HL-60 (cell line): Measurements from ENCODE around the gene OR2D2.

Experiments
- DNase-seq, 2 experiments: peaks; one replicate each; pipeline ENCODE4 v3.0.0-alpha.2; 2010 to 2020; ENCODE audit warnings: low read depth in 1 of 2, low spot score in 1 of 2
- H3K27ac ChIP-seq: fragments of 250-450 bp; sonication (Bioruptor Pico); replicated peaks from 2 replicates; pipeline ENCODE4 v1.5.1; 2020; ENCODE audit warnings: mild to moderate bottlenecking, moderate library complexity
- H3K27me3 ChIP-seq: fragments of 250-450 bp; sonication (Bioruptor Pico); 2 replicates; pipeline ENCODE4 v1.5.1; 2021; ENCODE audit warnings: mild to moderate bottlenecking, moderate library complexity; ENCODE audit not compliant: insufficient read depth, poor library complexity, severe bottlenecking
- H3K4me3 ChIP-seq: replicated peaks from 2 replicates; pipeline ENCODE4 v1.5.1; 2011; ENCODE audit warnings: mild to moderate bottlenecking, control low read depth, low read length; ENCODE audit not compliant: insufficient read depth
- GABPA ChIP-seq: IDR thresholded peaks from 2 replicates; pipeline ENCODE4 v1.6.1; 2012; ENCODE audit warnings: low read depth
- POLR2AphosphoS5 ChIP-seq: IDR thresholded peaks from 2 replicates; pipeline ENCODE4 v1.6.1; 2012; ENCODE audit warnings: low read depth
- SPI1 ChIP-seq: IDR thresholded peaks from 2 replicates; pipeline ENCODE4 v1.6.1; 2012; ENCODE audit warnings: low read depth, mild to moderate bottlenecking, borderline replicate concordance
- TF ChIP-seq, protein P1 (sequence below): IDR thresholded peaks from one replicate; pipeline ENCODE4 v1.5.1; 2011; ENCODE audit warnings: low read length, control low read depth, inconsistent platforms; ENCODE audit not compliant: insufficient read depth
- TF ChIP-seq, protein P2 (sequence below): IDR thresholded peaks from 2 replicates; pipeline ENCODE4 v1.6.1; 2012; ENCODE audit warnings: low read depth; ENCODE audit not compliant: insufficient replicate concordance

The OR2D2 gene

DNA sequence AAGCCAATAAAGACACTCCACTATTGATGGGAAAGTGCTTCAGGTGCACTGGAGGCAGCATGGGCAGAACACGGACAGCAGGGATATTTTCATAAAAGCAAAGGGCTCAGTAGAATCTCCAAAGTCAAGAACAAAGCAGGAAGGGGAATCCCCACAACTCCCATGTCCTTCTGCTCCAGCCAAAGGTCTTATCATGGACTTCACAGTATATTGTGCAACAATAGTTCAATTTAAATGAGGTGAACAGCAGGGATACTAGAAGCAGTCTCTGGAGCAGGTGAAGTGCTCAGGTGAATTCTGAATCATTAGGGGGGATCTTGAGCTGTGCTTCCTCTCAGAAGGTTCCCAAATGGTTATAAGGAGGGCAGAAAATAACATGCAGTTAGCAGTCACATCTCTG lies 6.6 kb upstream of the OR2D2 start:
- no peak overlapping the region for H3K27ac ChIP-seq
- no peak for DNase-seq
- TF ChIP-seq, protein P1, sequence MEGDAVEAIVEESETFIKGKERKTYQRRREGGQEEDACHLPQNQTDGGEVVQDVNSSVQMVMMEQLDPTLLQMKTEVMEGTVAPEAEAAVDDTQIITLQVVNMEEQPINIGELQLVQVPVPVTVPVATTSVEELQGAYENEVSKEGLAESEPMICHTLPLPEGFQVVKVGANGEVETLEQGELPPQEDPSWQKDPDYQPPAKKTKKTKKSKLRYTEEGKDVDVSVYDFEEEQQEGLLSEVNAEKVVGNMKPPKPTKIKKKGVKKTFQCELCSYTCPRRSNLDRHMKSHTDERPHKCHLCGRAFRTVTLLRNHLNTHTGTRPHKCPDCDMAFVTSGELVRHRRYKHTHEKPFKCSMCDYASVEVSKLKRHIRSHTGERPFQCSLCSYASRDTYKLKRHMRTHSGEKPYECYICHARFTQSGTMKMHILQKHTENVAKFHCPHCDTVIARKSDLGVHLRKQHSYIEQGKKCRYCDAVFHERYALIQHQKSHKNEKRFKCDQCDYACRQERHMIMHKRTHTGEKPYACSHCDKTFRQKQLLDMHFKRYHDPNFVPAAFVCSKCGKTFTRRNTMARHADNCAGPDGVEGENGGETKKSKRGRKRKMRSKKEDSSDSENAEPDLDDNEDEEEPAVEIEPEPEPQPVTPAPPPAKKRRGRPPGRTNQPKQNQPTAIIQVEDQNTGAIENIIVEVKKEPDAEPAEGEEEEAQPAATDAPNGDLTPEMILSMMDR: no peak
- no peak for TF ChIP-seq SPI1
- no peak for TF ChIP-seq GABPA
- TF ChIP-seq, protein P2, sequence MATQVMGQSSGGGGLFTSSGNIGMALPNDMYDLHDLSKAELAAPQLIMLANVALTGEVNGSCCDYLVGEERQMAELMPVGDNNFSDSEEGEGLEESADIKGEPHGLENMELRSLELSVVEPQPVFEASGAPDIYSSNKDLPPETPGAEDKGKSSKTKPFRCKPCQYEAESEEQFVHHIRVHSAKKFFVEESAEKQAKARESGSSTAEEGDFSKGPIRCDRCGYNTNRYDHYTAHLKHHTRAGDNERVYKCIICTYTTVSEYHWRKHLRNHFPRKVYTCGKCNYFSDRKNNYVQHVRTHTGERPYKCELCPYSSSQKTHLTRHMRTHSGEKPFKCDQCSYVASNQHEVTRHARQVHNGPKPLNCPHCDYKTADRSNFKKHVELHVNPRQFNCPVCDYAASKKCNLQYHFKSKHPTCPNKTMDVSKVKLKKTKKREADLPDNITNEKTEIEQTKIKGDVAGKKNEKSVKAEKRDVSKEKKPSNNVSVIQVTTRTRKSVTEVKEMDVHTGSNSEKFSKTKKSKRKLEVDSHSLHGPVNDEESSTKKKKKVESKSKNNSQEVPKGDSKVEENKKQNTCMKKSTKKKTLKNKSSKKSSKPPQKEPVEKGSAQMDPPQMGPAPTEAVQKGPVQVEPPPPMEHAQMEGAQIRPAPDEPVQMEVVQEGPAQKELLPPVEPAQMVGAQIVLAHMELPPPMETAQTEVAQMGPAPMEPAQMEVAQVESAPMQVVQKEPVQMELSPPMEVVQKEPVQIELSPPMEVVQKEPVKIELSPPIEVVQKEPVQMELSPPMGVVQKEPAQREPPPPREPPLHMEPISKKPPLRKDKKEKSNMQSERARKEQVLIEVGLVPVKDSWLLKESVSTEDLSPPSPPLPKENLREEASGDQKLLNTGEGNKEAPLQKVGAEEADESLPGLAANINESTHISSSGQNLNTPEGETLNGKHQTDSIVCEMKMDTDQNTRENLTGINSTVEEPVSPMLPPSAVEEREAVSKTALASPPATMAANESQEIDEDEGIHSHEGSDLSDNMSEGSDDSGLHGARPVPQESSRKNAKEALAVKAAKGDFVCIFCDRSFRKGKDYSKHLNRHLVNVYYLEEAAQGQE: no peak
- TF ChIP-seq POLR2AphosphoS5: no peak
- no peak overlapping the region for H3K4me3 ChIP-seq
- H3K27me3 ChIP-seq: no peaks in the 10 kb centered on the region

- TF ChIP-seq POLR2AphosphoS5 (no peak), GABPA (no peak)
- TF ChIP-seq, protein P2: no peak
- no peak for DNase-seq
- Histone ChIP-seq H3K27me3 (no peaks in the 10 kb centered on the region), H3K4me3 (no peak overlapping the region), H3K27ac (no peak overlapping the region)
These were observed 2.7 kb upstream of the OR2D2 start for GRCh38 chr11:6895010-6895409.

GRCh38 chr11:6894097-6894496 lies 1.8 kb upstream of the OR2D2 start:
- Histone ChIP-seq H3K27me3 (no peaks in the 10 kb centered on the region), H3K4me3 (no peak overlapping the region), H3K27ac (no peak overlapping the region)
- DNase-seq: no peak
- no peak for TF ChIP-seq POLR2AphosphoS5
- TF ChIP-seq, protein P2: no peak
- TF ChIP-seq, protein P1: no peak
- TF ChIP-seq GABPA: no peak
- TF ChIP-seq SPI1: no peak
